DMS53 (cell line): ENCODE results near the gene RBM10.

Source experiments
- DNase-seq: peaks from one replicate; lab custom pipeline; 2025; lab: John Stamatoyannopoulos, UW

Gene RBM10

GRCh38 chrX:47218280-47218919, 73.4 kb downstream of the RBM10 start, which contains the start of gene CDK16:
CDK16 (plus strand) TSS chrX:47218681; CDS start chrX:47223558, 4,877 bp downstream.
- peak; percentile 90 for DNase-seq

- peak; percentile 58 for DNase-seq
Observed at GRCh38 chrX:47218920-47219815, 74.1 kb downstream of the RBM10 start.

- DNase-seq = no peak
Observed at GRCh38 chrX:47221756-47222155, 76.7 kb downstream of the RBM10 start.

GRCh38 chrX:47222751-47223350, 77.8 kb downstream of the RBM10 start:
- DNase-seq = peak; percentile 20

- no peak for DNase-seq
Observed at GRCh38 chrX:47223476-47224250, 78.6 kb downstream of the RBM10 start.

GRCh38 chrX:47224266-47224895, 79.4 kb downstream of the RBM10 start:
- DNase-seq = no peak

- DNase-seq = no peak
Observed at GRCh38 chrX:47224896-47225290, 79.9 kb downstream of the RBM10 start.

GRCh38 chrX:47226071-47226470, 81.0 kb downstream of the RBM10 start:
- no peak for DNase-seq

- DNase-seq = no peak
Observed at GRCh38 chrX:47226531-47227333, 81.7 kb downstream of the RBM10 start.

GRCh38 chrX:47227334-47227583, 82.2 kb downstream of the RBM10 start:
- no peak for DNase-seq

GRCh38 chrX:47228550-47229270, 83.7 kb downstream of the RBM10 start:
- DNase-seq = no peak

GRCh38 chrX:47229427-47229826, 84.4 kb downstream of the RBM10 start:
- DNase-seq = no peak

- DNase-seq = no peak
Observed at GRCh38 chrX:47230136-47230868, 85.3 kb downstream of the RBM10 start.

GRCh38 chrX:47231167-47231566, 86.1 kb downstream of the RBM10 start:
- peak; percentile 17 for DNase-seq

- peak; percentile 48 for DNase-seq
Observed at GRCh38 chrX:47232197-47232802, 87.3 kb downstream of the RBM10 start.

- peak; percentile 80 for DNase-seq
Observed at GRCh38 chrX:47232803-47233332, 87.8 kb downstream of the RBM10 start, which contains the start of gene USP11. USP11 (plus strand) TSS chrX:47233009; CDS start chrX:47233044, 35 bp downstream.

GRCh38 chrX:47233333-47234113, 88.5 kb downstream of the RBM10 start:
- DNase-seq = peak; percentile 99

- DNase-seq = no peak
Observed at GRCh38 chrX:47234583-47234982, 89.6 kb downstream of the RBM10 start.
